GM12892 (cell line): ENCODE data around the gene POLA1.

Experiments
- POLR2A ChIP-seq: IDR thresholded peaks from 2 replicates; pipeline ENCODE4 v1.6.1; 2011; ENCODE audit warnings: low read depth, low read length, control low read depth
- TAF1 ChIP-seq: IDR thresholded peaks from 2 replicates; pipeline ENCODE4 v1.6.1; 2011; ENCODE audit warnings: low read depth, mild to moderate bottlenecking, control low read depth, low read length, borderline replicate concordance

DNA sequence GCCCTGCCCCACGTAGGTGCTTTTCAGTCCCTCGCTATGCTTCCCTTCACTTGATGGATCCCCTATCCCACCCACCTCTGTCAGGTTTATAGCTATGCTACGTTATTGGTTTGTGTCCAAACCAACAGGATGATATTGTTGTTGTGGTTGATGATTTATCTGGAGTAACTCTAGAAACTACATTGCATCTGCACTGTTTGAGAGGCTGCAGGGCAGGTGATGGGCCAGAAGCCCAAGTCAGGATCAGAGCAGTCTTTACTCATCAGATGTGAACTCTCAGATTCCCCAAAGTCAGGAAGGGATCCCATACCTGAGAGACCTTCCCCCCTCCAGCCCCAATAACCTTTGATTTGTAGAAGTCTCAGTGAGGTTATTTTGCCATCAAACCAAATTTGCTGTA, 287.3 kb downstream of the POLA1 start:
- TF ChIP-seq TAF1 (no peak), POLR2A (no peak)
